Duodenal mucosa (tissue), 2 donors: ENCODE measurements around the gene NPHS1.
"Not testable (repeated sequence)": the region's sequence is repeated elsewhere in the genome, so short reads cannot be mapped to it uniquely, and the experiment has no call there.

ENCODE experiments used
- H3K27ac ChIP-seq: one replicate; pipeline ENCODE4 v1.7.0; 2013; ENCODE audit warnings: low read depth, low read length
- H3K27me3 ChIP-seq, 2 donors: one replicate each; pipeline ENCODE4 v1.7.0; 2013; ENCODE audit warnings: low read length in 2 of 2, control low read depth in 1 of 2; ENCODE audit not compliant: insufficient read depth in 2 of 2, control insufficient read depth in 1 of 2
- H3K36me3 ChIP-seq, 2 donors: one replicate each; pipeline ENCODE4 v1.7.0; 2013; ENCODE audit warnings: low read length in 2 of 2, control low read depth in 1 of 2; ENCODE audit not compliant: insufficient read depth in 2 of 2, control insufficient read depth in 1 of 2
- H3K4me1 ChIP-seq, 2 donors: one replicate each; pipeline ENCODE4 v1.7.0; 2013; ENCODE audit warnings: low read length in 2 of 2, control low read depth in 1 of 2; ENCODE audit not compliant: insufficient read depth in 2 of 2, control insufficient read depth in 1 of 2
- H3K4me3 ChIP-seq, 2 donors: one replicate each; pipeline ENCODE4 v1.7.0; 2013; ENCODE audit warnings: low read length in 2 of 2, low read depth in 1 of 2
- H3K9ac ChIP-seq, 2 donors: one replicate each; pipeline ENCODE4 v1.7.0; 2013; ENCODE audit warnings: low read length in 2 of 2, low read depth in 1 of 2
- H3K9me3 ChIP-seq, 2 donors: one replicate each; pipeline ENCODE4 v1.7.0; 2013; ENCODE audit warnings: low read length in 2 of 2, control low read depth in 1 of 2; ENCODE audit not compliant: control insufficient read depth in 1 of 2

Gene NPHS1

GRCh38 chr19:35874392-35874930 is 22.2 kb upstream of the NPHS1 start:
- Histone ChIP-seq H3K4me3 (no peak overlapping the region), H3K9me3 (no peaks in the 10 kb centered on the region), H3K27ac (no peak overlapping the region), H3K27me3 (peaks cover 3 to 15% of the 10 kb centered on the region in 2 donors), H3K36me3 (no peaks in the 10 kb centered on the region), H3K4me1 (peaks cover 2 to 9% of the 10 kb centered on the region in 2 donors), H3K9ac (no peak overlapping the region)

GRCh38 chr19:35872180-35872579 is 19.9 kb upstream of the NPHS1 start:
- Histone ChIP-seq H3K36me3 (no peaks in the 10 kb centered on the region), H3K27ac (no peak overlapping the region), H3K4me3 (no peak overlapping the region), H3K27me3 (peaks cover 17 to 19% of the 10 kb centered on the region in 2 donors), H3K9me3 (no peaks in the 10 kb centered on the region), H3K9ac (no peak overlapping the region), H3K4me1 (peaks cover 8 to 16% of the 10 kb centered on the region in 2 donors)

GRCh38 chr19:35871611-35872010 is 19.3 kb upstream of the NPHS1 start:
- H3K4me1 ChIP-seq = peaks cover 8 to 16% of the 10 kb centered on the region in 2 donors
- peaks cover 17 to 19% of the 10 kb centered on the region in 2 donors for H3K27me3 ChIP-seq
- H3K9me3 ChIP-seq = no peaks in the 10 kb centered on the region
- no peak overlapping the region for H3K9ac ChIP-seq
- no peaks in the 10 kb centered on the region for H3K36me3 ChIP-seq
- no peak overlapping the region for H3K4me3 ChIP-seq
- H3K27ac ChIP-seq = no peak overlapping the region

- Histone ChIP-seq H3K9ac (no peak overlapping the region), H3K4me3 (no peak overlapping the region), H3K27ac (no peak overlapping the region), H3K36me3 (no peaks in the 10 kb centered on the region), H3K4me1 (peaks cover 8 to 16% of the 10 kb centered on the region in 2 donors), H3K27me3 (peaks cover 14 to 20% of the 10 kb centered on the region in 2 donors), H3K9me3 (no peaks in the 10 kb centered on the region)
Measured at GRCh38 chr19:35870798-35871197, 18.5 kb upstream of the NPHS1 start.

GRCh38 chr19:35870124-35870736 is 17.9 kb upstream of the NPHS1 start:
- not testable (repeated sequence) for H3K9me3 ChIP-seq, H3K27ac ChIP-seq, H3K9ac ChIP-seq, H3K36me3 ChIP-seq
- peak overlapping the region; percentile 22 to 28 for H3K4me3 ChIP-seq
- peaks cover 8 to 16% of the 10 kb centered on the region in 2 donors for H3K4me1 ChIP-seq
- peaks cover 14 to 22% of the 10 kb centered on the region in 2 donors for H3K27me3 ChIP-seq

GRCh38 chr19:35869327-35870123 is 17.2 kb upstream of the NPHS1 start:
- no peak overlapping the region for H3K27ac ChIP-seq

GRCh38 chr19:35868823-35869326 is 16.6 kb upstream of the NPHS1 start:
- H3K9ac ChIP-seq = no peak overlapping the region
- no peaks in the 10 kb centered on the region for H3K9me3 ChIP-seq
- H3K4me3 ChIP-seq = peak overlapping the region; percentile 16 to 43
- no peaks in the 10 kb centered on the region for H3K36me3 ChIP-seq
- H3K27me3 ChIP-seq = peaks cover 14 to 22% of the 10 kb centered on the region in 2 donors
- H3K27ac ChIP-seq = no peak overlapping the region
- H3K4me1 ChIP-seq = peaks cover 8 to 16% of the 10 kb centered on the region in 2 donors

More at GRCh38 chr19:35869327-35870123, 17.2 kb upstream of the NPHS1 start:
- H3K9me3 ChIP-seq = no peaks in the 10 kb centered on the region
- H3K4me3 ChIP-seq = peak overlapping the region; percentile 28 to 43
- H3K9ac ChIP-seq = no peak overlapping the region
- H3K27me3 ChIP-seq = peaks cover 14 to 22% of the 10 kb centered on the region in 2 donors
- peaks cover 8 to 16% of the 10 kb centered on the region in 2 donors for H3K4me1 ChIP-seq
- no peaks in the 10 kb centered on the region for H3K36me3 ChIP-seq

GRCh38 chr19:35868172-35868822 is 16.0 kb upstream of the NPHS1 start, which contains the start of gene APLP1:
Gene APLP1 (plus strand): TSS chr19:35868574. CDS start chr19:35868637, 63 bp downstream.
- Histone ChIP-seq H3K27ac (no peak within 1 kb of the TSS), H3K4me1 (peaks cover 8 to 16% of the 10 kb centered on the region in 2 donors), H3K4me3 (peak within 1 kb of the TSS; percentile 16 to 43), H3K9me3 (no peaks in the 10 kb centered on the region), H3K9ac (no peak within 1 kb of the TSS), H3K27me3 (peaks cover 14 to 22% of the 10 kb centered on the region in 2 donors), H3K36me3 (no peaks in the 10 kb centered on the region)

- no peak overlapping the region for H3K4me3 ChIP-seq
- no peaks in the 10 kb centered on the region for H3K4me1 ChIP-seq
- no peak overlapping the region for H3K27ac ChIP-seq
- no peaks in the 10 kb centered on the region for H3K9me3 ChIP-seq
- no peak overlapping the region for H3K9ac ChIP-seq
- no peaks in the 10 kb centered on the region for H3K36me3 ChIP-seq
- H3K27me3 ChIP-seq = peaks cover 25 to 34% of the 10 kb centered on the region in 2 donors
Measured at GRCh38 chr19:35863018-35863417, 10.7 kb upstream of the NPHS1 start.
